ENCODE data around the gene RIMKLA.

DNA sequence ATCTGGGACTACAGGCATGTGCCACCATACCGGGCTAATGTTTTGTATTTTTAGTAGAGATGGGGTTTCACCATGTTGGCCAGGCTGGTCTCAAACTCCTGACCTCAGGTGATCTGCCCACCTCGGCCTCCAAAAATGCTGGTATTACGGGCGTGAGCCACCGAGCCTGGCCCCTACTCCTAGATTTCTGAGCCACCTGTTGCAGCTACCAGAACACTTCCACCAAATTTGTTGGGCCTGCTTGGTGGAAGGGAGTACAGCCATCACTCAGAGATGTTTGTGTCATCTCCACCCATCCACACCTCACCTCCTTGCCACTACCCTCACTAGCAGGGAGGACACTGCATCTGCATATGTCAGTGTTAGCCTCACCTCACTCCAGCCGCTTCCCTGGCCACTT is 5.5 kb downstream of the RIMKLA start:
- TF ChIP-seq, protein P1, sequence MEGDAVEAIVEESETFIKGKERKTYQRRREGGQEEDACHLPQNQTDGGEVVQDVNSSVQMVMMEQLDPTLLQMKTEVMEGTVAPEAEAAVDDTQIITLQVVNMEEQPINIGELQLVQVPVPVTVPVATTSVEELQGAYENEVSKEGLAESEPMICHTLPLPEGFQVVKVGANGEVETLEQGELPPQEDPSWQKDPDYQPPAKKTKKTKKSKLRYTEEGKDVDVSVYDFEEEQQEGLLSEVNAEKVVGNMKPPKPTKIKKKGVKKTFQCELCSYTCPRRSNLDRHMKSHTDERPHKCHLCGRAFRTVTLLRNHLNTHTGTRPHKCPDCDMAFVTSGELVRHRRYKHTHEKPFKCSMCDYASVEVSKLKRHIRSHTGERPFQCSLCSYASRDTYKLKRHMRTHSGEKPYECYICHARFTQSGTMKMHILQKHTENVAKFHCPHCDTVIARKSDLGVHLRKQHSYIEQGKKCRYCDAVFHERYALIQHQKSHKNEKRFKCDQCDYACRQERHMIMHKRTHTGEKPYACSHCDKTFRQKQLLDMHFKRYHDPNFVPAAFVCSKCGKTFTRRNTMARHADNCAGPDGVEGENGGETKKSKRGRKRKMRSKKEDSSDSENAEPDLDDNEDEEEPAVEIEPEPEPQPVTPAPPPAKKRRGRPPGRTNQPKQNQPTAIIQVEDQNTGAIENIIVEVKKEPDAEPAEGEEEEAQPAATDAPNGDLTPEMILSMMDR (IDR thresholded peaks at IDR 0.05): no peak
- no peak for TF ChIP-seq ZFX (IDR thresholded peaks at IDR 0.05; ENCODE audit: borderline replicate concordance)
